Retinal pigment epithelial cell (primary cell): ENCODE data around the gene FNTB.

Experiments used
- DNase-seq: peaks from one replicate; pipeline ENCODE4 v3.0.0-alpha.2; 2010; ENCODE audit warnings: low read depth
- H3K4me3 ChIP-seq: 2 replicates; pipeline ENCODE4 v1.5.1; 2011; ENCODE audit warnings: mild to moderate bottlenecking, low read length, control low read depth, moderate library complexity
- TF ChIP-seq, protein P1 (sequence below): conservative IDR thresholded peaks from 2 replicates; pipeline ENCODE4 v1.5.1; 2011; ENCODE audit warnings: low read depth, low read length, control low read depth, inconsistent platforms

Gene FNTB, protein sequence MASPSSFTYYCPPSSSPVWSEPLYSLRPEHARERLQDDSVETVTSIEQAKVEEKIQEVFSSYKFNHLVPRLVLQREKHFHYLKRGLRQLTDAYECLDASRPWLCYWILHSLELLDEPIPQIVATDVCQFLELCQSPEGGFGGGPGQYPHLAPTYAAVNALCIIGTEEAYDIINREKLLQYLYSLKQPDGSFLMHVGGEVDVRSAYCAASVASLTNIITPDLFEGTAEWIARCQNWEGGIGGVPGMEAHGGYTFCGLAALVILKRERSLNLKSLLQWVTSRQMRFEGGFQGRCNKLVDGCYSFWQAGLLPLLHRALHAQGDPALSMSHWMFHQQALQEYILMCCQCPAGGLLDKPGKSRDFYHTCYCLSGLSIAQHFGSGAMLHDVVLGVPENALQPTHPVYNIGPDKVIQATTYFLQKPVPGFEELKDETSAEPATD

DNA sequence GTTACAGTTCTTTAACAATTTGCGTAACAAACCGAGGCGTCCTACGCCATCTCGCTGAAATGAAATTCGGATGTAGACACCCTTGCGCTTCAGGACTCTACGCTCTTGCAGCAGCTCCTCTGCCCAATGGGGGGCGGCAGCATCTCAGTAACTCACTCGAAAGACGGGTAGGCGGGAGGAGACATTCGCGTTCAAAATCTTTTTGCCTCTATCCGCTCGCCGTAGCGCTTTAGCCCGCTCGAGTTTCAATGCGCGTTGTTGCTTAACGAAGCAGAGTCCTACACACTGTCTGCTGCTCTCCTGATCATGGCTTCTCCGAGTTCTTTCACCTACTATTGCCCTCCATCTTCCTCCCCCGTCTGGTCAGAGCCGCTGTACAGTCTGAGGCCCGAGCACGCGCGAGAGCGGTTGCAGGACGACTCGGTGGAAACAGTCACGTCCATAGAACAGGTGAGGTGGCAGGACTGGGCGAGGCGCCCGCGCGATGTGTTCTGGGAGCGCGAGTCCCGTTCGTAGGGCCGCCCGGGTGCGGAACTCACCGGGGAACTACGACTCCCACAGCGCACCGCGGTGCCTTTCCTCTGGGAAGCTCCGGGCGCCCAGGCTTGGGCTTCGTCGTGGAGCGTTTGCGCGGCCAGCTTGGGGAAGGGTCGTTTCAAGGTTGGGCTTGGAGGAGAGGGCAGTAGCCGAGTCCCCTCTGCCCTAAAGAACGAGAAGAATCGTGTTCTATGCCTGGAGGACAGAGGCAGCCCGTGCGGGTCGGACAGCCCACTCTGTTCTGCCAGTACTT is at the start of gene FNTB:
FNTB (plus strand) TSS at position 248 of the 790 bp plus-strand sequence; CDS start at position 307, 59 bp downstream.
- peak within 1 kb of the TSS; percentile 95 for H3K4me3 ChIP-seq
- TF ChIP-seq, protein P1, sequence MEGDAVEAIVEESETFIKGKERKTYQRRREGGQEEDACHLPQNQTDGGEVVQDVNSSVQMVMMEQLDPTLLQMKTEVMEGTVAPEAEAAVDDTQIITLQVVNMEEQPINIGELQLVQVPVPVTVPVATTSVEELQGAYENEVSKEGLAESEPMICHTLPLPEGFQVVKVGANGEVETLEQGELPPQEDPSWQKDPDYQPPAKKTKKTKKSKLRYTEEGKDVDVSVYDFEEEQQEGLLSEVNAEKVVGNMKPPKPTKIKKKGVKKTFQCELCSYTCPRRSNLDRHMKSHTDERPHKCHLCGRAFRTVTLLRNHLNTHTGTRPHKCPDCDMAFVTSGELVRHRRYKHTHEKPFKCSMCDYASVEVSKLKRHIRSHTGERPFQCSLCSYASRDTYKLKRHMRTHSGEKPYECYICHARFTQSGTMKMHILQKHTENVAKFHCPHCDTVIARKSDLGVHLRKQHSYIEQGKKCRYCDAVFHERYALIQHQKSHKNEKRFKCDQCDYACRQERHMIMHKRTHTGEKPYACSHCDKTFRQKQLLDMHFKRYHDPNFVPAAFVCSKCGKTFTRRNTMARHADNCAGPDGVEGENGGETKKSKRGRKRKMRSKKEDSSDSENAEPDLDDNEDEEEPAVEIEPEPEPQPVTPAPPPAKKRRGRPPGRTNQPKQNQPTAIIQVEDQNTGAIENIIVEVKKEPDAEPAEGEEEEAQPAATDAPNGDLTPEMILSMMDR: peak; percentile 84
- peak; percentile 89 for DNase-seq

DNA sequence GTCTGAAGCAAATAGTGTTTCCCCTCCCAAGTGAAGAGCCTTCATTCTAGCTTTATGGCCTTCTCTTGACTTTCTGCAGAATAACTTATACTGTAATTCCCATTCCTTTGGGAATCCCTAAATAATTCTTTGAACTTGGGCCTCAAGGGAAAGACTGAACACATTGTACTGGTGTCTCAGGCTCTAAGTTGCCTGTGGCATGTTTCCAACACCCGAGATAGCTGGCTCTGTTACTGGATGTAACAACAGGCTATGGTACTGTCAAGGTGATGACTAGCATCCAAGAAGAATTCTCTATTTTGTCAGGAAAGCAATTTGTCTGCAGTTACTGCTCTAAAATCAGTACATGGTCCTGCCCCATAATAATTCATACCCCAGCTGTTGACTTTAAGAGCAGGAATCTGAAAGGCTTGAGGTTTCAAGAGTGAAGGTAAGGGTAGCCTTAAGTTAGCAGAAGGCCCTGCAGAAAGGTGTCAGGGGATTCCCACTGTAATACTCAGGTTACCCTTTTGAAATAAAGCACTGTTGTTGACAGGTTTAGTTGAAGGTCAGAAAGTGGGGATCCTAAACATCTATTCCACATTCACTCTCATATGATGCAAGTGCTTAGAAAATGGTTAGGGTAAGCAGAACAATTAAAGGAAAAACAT is 49.4 kb upstream of the FNTB start:
- TF ChIP-seq, protein P1: no peak
- DNase-seq: no peak
- H3K4me3 ChIP-seq: no peak overlapping the region

DNA sequence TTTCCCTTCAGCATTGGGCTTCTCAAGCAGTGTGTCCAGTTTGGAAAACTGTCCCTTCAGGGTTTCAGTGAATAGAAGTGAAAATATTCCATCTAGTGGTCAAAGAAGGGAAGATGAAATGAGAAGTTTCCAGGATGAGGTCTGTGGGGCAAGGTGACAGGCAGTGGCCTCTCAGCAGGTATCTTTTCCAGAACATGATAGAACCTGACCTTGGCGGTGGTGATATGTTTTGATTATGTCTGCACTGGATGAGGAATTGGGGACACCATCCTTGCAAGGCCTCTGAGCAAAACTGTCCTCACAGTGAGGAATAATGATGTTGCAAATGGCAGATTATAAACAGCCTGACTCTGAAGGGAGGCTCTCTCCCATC is 48.9 kb upstream of the FNTB start:
- no peak for DNase-seq

DNA sequence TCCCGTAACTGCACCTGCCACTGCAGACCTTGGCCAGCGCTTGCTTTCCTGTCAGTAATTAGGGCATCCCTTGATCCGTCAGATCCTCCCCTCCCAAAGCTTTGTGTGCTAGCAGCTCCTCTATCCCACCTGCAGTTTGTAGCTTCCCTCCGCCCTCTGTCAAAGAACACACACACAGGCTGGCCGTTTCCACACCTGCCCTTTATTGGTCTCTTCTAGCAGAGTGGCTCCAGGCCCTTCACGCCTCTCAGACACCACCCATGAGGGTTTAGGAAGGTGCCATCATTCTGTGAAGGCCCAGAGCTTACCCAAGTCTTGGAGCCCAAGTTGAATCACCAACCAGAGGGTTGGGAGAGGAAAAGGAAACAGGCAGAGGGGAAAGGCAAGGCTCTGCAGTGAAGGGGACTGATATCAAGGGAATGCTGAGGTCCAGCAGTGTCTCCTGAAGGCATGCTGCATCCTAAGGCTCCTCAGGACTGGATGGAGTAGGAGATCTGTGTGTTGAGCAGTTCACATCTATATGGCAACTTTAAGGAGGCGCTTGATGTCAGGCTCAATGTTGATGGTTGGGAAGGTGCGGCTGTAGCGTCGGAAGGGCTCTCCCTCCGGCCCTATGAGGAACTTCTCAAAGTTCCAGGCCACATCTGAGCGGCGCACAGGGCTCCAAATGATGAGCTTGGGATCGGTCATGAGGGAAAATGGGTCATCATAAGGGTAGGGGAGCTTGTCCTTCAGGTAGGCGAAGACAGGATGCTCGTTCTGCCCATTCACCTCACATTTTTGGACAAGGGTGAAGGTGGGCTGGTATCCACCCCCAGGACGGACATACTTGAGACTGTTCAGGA is 47.5 kb upstream of the FNTB start:
- H3K4me3 ChIP-seq: no peak overlapping the region
- TF ChIP-seq, protein P1: no peak
- no peak for DNase-seq

More for the DNA sequence above, 48.9 kb upstream of the FNTB start:
- H3K4me3 ChIP-seq: no peak overlapping the region
- TF ChIP-seq, protein P1: peak; percentile 43

DNA sequence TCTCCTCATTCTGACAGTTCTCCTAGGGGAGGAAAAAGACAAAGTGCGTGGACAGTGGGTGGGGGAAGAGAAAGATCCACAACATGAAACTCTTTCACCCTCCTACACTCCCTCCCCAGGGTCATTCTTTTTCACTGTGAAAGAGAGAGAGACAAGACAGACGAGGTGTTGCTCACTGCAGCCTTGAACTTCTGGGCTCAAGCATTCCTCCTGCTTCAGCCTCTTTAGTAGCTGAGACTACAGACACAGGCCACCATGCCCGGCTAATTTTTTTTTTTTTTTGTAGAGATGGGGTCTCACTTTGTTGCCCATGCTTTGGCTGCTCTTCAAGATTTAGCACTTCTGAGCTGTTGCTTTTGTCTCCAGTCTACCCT is 46.9 kb upstream of the FNTB start:
- no peak for DNase-seq
- H3K4me3 ChIP-seq: no peak overlapping the region
- TF ChIP-seq, protein P1: no peak

DNA sequence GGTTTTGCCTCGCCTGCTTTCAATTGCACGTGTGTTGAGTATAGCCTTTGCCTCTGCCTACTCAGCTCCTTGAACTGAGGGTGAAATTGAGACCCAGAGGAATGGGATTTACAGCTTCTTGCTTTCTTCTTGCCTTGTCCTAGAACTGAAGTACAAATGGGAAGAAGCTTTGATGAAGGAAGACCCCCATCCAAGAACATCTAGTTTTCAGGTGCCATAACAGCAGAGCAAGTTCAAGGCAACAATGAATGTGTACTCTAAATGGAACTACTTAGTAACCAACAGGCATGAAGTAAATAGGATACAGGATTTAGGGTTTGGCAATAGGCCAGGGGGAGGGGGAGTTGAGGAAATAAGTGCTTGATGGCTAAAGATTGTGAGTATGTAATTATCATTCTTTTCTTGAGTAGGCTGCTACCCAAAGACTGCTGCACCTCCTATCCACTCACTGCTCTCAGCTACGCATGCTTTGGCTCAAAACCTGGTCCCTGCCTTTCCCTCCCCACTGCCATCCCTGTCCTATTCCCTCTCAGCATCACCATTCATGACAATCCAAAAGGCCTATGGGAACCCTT is 46.3 kb upstream of the FNTB start:
- DNase-seq: no peak
- TF ChIP-seq, protein P1: no peak
- H3K4me3 ChIP-seq: no peak overlapping the region
